Lung (tissue), 12 donors: ENCODE results near the gene GRIK1. TPM values are rescaled to one million over a fixed set of nuclear protein-coding genes. Genes with fewer than 3 reads are reported as not detected.

ENCODE experiments used
- ATAC-seq: fragments of 200-7000 bp; cut with Tn5 transposase; one replicate; pipeline ENCODE4 v1.9.1; 2020; ENCODE audit warnings: moderate number of reproducible peaks; ENCODE audit not compliant: insufficient read depth, low FRiP score
- DNase-seq, 3 donors: peaks; one replicate each; pipeline ENCODE4 v3.0.0-alpha.2; 2013 to 2017
- H3K27ac ChIP-seq, 2 donors: one replicate each; pipeline ENCODE4 v1.5.1; 2013; ENCODE audit warnings: mild to moderate bottlenecking in 2 of 2, moderate library complexity in 2 of 2, control low read depth in 1 of 2, inconsistent platforms in 1 of 2, low read depth in 1 of 2, low read length in 1 of 2
- H3K27me3 ChIP-seq, 3 donors: one replicate each; pipeline ENCODE4 v1.5.1; 2013; ENCODE audit warnings: low read length in 2 of 3; ENCODE audit not compliant: control insufficient read depth in 3 of 3, insufficient read depth in 3 of 3
- H3K36me3 ChIP-seq, 4 donors: one replicate each; pipeline ENCODE4 v1.5.1; 2013; ENCODE audit warnings: low read length in 4 of 4, mild to moderate bottlenecking in 1 of 4, moderate library complexity in 1 of 4; ENCODE audit not compliant: control insufficient read depth in 4 of 4, insufficient read depth in 4 of 4
- H3K4me1 ChIP-seq, 5 donors: one replicate each; pipeline ENCODE4 v1.5.1; 2013; ENCODE audit warnings: low read length in 5 of 5, mild to moderate bottlenecking in 2 of 5, moderate library complexity in 1 of 5; ENCODE audit not compliant: control insufficient read depth in 5 of 5, insufficient read depth in 5 of 5
- H3K4me3 ChIP-seq: one replicate; pipeline ENCODE4 v1.5.1; 2013; ENCODE audit warnings: mild to moderate bottlenecking, control low read depth, moderate library complexity
- H3K9ac ChIP-seq, 2 donors: one replicate each; pipeline ENCODE4 v1.5.1; 2013; ENCODE audit warnings: low read length in 2 of 2, control low read depth in 1 of 2; ENCODE audit not compliant: insufficient read depth in 1 of 2
- H3K9me3 ChIP-seq, 4 donors: one replicate each; pipeline ENCODE4 v1.5.1; 2013; ENCODE audit warnings: low read length in 3 of 4, mild to moderate bottlenecking in 1 of 4, moderate library complexity in 1 of 4; ENCODE audit not compliant: control insufficient read depth in 4 of 4, insufficient read depth in 3 of 4
- CTCF ChIP-seq: IDR thresholded peaks from 2 replicates; pipeline ENCODE4 v1.5.1; 2012; ENCODE audit warnings: mild to moderate bottlenecking; ENCODE audit errors: control extremely low read depth, extremely low read depth
- WGBS, 2 donors: extraction: QIAGEN DNeasy Blood & Tissue Kit; methylation state at CpG; one replicate each; pipeline ENCODE4 v1.1.7; 2013; 5-methylcytosine and 5-hydroxymethylcytosine counted together
- polyA plus RNA-seq, 2 donors: library from polyadenylated mRNA; stranded (reverse); fragments of 200-250 nt; gene quantifications; one replicate each; pipeline ENCODE4 v1.2.1, GENCODE V29; 2013
- total RNA-seq, 2 donors: library from RNA; depleted of rRNA in 1 of 2; stranded (reverse); fragments of >200 nt in 1 of 2; gene quantifications; one replicate each; pipeline ENCODE4 v1.2.1, GENCODE V29; 2014 to 2021
- donor health status: control.
- donor health status: control.
- donor health status: Bipolar disorder and iron deficiency.
- donor health status: healthy.
- donor health status: DM: yes; HTN: yes; CAD: no.

GRIK1 gene
- total and polyA plus RNA-seq, 4 donors, result 0.26 TPM; not detected in 3

- Histone ChIP-seq H3K9me3 (no peaks in the 10 kb centered on the region), H3K36me3 (no peaks in the 10 kb centered on the region), H3K4me1 (no peaks in the 10 kb centered on the region), H3K27me3 (no peaks in the 10 kb centered on the region), H3K27ac (no peak overlapping the region), H3K4me3 (no peak overlapping the region), H3K9ac (no peak overlapping the region)
- DNase-seq, result no peak
- no peak for ATAC-seq
- no peak for TF ChIP-seq CTCF
- 92 to 95% methylated on average over 10 of the region's 10 CpGs for WGBS, 2 donors
Measured at GRCh38 chr21:29642551-29643245, 297.1 kb downstream of the GRIK1 start.

- H3K27ac ChIP-seq, result no peak overlapping the region
- no peak overlapping the region for H3K9ac ChIP-seq
- no peak for DNase-seq
- no peak for TF ChIP-seq CTCF
- no peaks in the 10 kb centered on the region for H3K9me3 ChIP-seq
- no peak for ATAC-seq
- no peaks in the 10 kb centered on the region for H3K36me3 ChIP-seq
- no peaks in the 10 kb centered on the region for H3K4me1 ChIP-seq
- no peak overlapping the region for H3K4me3 ChIP-seq
- 88 to 91% methylated on average over 7 of the region's 7 CpGs for WGBS, 2 donors
- no peaks in the 10 kb centered on the region for H3K27me3 ChIP-seq
Measured at GRCh38 chr21:29641635-29642550, 297.9 kb downstream of the GRIK1 start.

- 91 to 97% methylated on average over 5 of the region's 5 CpGs for WGBS, 2 donors
- Histone ChIP-seq H3K9ac (no peak overlapping the region), H3K9me3 (no peaks in the 10 kb centered on the region), H3K27ac (no peak overlapping the region), H3K4me3 (no peak overlapping the region), H3K27me3 (no peaks in the 10 kb centered on the region), H3K36me3 (no peaks in the 10 kb centered on the region), H3K4me1 (no peaks in the 10 kb centered on the region)
- DNase-seq (no peak), ATAC-seq (no peak)
- TF ChIP-seq CTCF, result no peak
Measured at GRCh38 chr21:29641001-29641634, 298.7 kb downstream of the GRIK1 start.
